ENCODE data around the gene KAZALD1. TPM values are rescaled to one million over a fixed set of nuclear protein-coding genes. Genes with fewer than 3 reads are reported as not detected.

The KAZALD1 gene
- total and polyA plus RNA-seq, 10 donors = 11.6 to 67.3 (median 31.0) TPM

- Histone ChIP-seq H3K4me3 (no peak overlapping the region), H3K27me3 (replicated peaks in 1 of 7) (peaks cover 0 to 29% (median 6%) of the 10 kb centered on the region in 7 donors), H3K36me3 (no peaks in the 10 kb centered on the region), H3K27ac (no peak overlapping the region), H3K9me3 (no peaks in the 10 kb centered on the region), H3K4me1 (peaks cover 8 to 31% (median 16%) of the 10 kb centered on the region in 6 donors)
- intact Hi-C loops (cut with DNase I; ENCODE audit: low total_unique reads) = no loop called here
- 84 to 99% (median 87%) methylated on average over 4 of the region's 4 CpGs for WGBS, 5 donors
- no peak for TF ChIP-seq POLR2A (IDR thresholded peaks at IDR 0.05)
- DNase-seq = no peak
These were observed 40.5 kb upstream of the KAZALD1 start for GRCh38 chr10:101021239-101021638.

GRCh38 chr10:101021692-101022251 is 40.0 kb upstream of the KAZALD1 start:
- intact Hi-C loops (cut with DNase I; ENCODE audit: low total_unique reads) = no loop called here
- 85 to 95% (median 89%) methylated on average over 11 of the region's 11 CpGs for WGBS, 5 donors

GRCh38 chr10:101022967-101023705 is 38.7 kb upstream of the KAZALD1 start:
- Histone ChIP-seq H3K4me3 (no peak overlapping the region), H3K9me3 (no peaks in the 10 kb centered on the region), H3K27me3 (replicated peaks in 1 of 7) (peaks cover 0 to 12% (median 3%) of the 10 kb centered on the region in 7 donors), H3K27ac (no peak overlapping the region), H3K36me3 (no peaks in the 10 kb centered on the region), H3K4me1 (peaks cover 8 to 27% (median 12%) of the 10 kb centered on the region in 6 donors)
- DNase-seq = no peak
- WGBS, 5 donors = 85 to 94% (median 92%) methylated on average over 7 to 15 of the region's 15 CpGs
- TF ChIP-seq POLR2A (IDR thresholded peaks at IDR 0.05) = no peak
- no peak for TF ChIP-seq POLR2AphosphoS5 (IDR thresholded peaks at IDR 0.05)
- no peak for TF ChIP-seq CTCF (IDR thresholded peaks at IDR 0.05 in 8 of 11, conservative IDR thresholded peaks at IDR 0.05 in 3 of 11)
- intact Hi-C loops (cut with DNase I; ENCODE audit: low total_unique reads) = no loop called here

More at GRCh38 chr10:101021692-101022251, 40.0 kb upstream of the KAZALD1 start:
- Histone ChIP-seq H3K36me3 (no peaks in the 10 kb centered on the region), H3K27me3 (replicated peaks in 1 of 7) (peaks cover 0 to 24% (median 6%) of the 10 kb centered on the region in 7 donors), H3K4me3 (no peak overlapping the region), H3K4me1 (peaks cover 8 to 31% (median 16%) of the 10 kb centered on the region in 6 donors), H3K9me3 (no peaks in the 10 kb centered on the region), H3K27ac (no peak overlapping the region)
- TF ChIP-seq POLR2AphosphoS5 (IDR thresholded peaks at IDR 0.05) (no peak), POLR2A (IDR thresholded peaks at IDR 0.05) (no peak), CTCF (IDR thresholded peaks at IDR 0.05 in 8 of 11, conservative IDR thresholded peaks at IDR 0.05 in 3 of 11) (no peak)
- no peak for DNase-seq

GRCh38 chr10:101027106-101027720 is 34.6 kb upstream of the KAZALD1 start:
- H3K27ac ChIP-seq = no peak overlapping the region
- no peaks in the 10 kb centered on the region for H3K36me3 ChIP-seq
- 72 to 80% (median 74%) methylated on average over 10 of the region's 10 CpGs for WGBS, 5 donors
- DNase-seq = no peak
- H3K9me3 ChIP-seq = no peaks in the 10 kb centered on the region
- TF ChIP-seq CTCF (IDR thresholded peaks at IDR 0.05 in 8 of 11, conservative IDR thresholded peaks at IDR 0.05 in 3 of 11) (no peak), POLR2AphosphoS5 (IDR thresholded peaks at IDR 0.05) (no peak), POLR2A (IDR thresholded peaks at IDR 0.05) (no peak)
- peaks cover 0 to 38% (median 18%) of the 10 kb centered on the region in 6 donors for H3K4me1 ChIP-seq
- intact Hi-C loops (cut with DNase I; ENCODE audit: low total_unique reads) = no loop called here
- peaks cover 0 to 24% (median 0%) of the 10 kb centered on the region in 7 donors for H3K27me3 ChIP-seq (replicated peaks in 1 of 7)
- H3K4me3 ChIP-seq = no peak overlapping the region

Measured in spleen (tissue), 11 donors.